Stimulated activated effector memory CD8-positive, alpha-beta T cell treated with anti-CD3 and anti-CD28 coated beads, Interleukin-12 subunit alpha, Interleukin-12 subunit beta, amount 100 ng/mL, for 72 hours (primary cell): ENCODE results near the gene SPINT1.

Experiments used
- ATAC-seq: fragments of 150-1000 bp; cut with Tn5 transposase; 2 replicates; pipeline ENCODE4 v1.10.0; 2021
- DNase-seq, 2 donors: peaks; one replicate each; pipeline ENCODE4 v3.0.0; 2021 to 2022; ENCODE audit warnings: low spot score in 2 of 2
- H3K27ac Mint-ChIP-seq: one replicate; pipeline ENCODE4 v1.8.0; 2022; ENCODE audit warnings: mild to moderate bottlenecking, mixed read lengths
- H3K36me3 Mint-ChIP-seq: one replicate; pipeline ENCODE4 v1.8.0; 2022; ENCODE audit warnings: mild to moderate bottlenecking, mixed read lengths
- H3K4me1 Mint-ChIP-seq: one replicate; pipeline ENCODE4 v1.8.0; 2022; ENCODE audit warnings: mixed read lengths
- H3K4me3 Mint-ChIP-seq: one replicate; pipeline ENCODE4 v1.8.0; 2022; ENCODE audit warnings: mild to moderate bottlenecking, mixed read lengths
- H3K9me3 Mint-ChIP-seq: one replicate; pipeline ENCODE4 v1.8.0; 2022; ENCODE audit warnings: mixed read lengths

The SPINT1 gene

DNA sequence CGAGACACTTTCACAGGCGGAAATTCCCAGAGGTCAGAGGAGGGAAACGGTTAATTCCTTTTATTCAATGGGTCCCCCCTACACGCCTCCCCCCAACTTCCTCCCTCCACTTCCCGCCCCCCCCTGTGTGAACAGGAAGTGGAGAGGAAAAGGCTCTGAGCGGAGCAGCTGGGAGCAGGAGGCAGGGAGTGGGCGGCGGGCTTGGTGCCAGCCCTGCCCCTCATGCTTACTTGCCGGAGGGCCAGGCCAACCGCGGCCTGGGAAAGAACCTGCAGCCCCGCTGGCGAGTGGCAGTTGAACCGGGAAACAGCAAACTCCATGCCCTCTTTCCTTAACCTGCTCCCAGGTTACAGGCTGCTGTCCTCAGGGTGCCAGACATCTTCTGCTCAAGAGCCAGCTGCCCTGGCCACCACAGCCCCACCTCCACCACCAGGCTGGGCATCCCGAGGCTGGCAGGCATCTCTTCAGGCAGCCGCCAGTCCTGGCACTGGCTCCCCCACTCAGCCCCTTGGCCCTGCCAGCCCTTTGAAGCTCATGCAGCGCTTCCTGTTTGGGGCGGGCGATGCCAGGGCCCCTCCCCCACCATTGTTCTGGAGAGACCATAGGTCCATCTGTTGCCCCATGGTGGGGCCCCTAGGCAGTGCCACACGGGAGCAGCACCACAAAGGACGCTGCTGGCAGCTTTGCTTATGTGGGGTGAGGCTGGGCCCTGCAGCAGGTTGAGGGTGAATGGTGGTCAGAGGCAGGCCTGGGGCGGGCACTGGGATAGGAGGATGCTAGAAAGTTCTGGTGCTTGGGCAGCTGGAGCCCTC is 63.3 kb downstream of the SPINT1 start:
- peak; percentile 33 for ATAC-seq
- no peaks in the 10 kb centered on the region for H3K9me3 Mint-ChIP-seq
- peaks cover 44% of the 10 kb centered on the region for H3K4me1 Mint-ChIP-seq
- peaks cover 29% of the 10 kb centered on the region for H3K36me3 Mint-ChIP-seq
- peak overlapping the region; percentile 79 for H3K4me3 Mint-ChIP-seq
- H3K27ac Mint-ChIP-seq, result peak overlapping the region; percentile 94
- peak in 1 of 2 donors; percentile 76 for DNase-seq
